ENCODE data around the gene PRSS3.

DNA sequence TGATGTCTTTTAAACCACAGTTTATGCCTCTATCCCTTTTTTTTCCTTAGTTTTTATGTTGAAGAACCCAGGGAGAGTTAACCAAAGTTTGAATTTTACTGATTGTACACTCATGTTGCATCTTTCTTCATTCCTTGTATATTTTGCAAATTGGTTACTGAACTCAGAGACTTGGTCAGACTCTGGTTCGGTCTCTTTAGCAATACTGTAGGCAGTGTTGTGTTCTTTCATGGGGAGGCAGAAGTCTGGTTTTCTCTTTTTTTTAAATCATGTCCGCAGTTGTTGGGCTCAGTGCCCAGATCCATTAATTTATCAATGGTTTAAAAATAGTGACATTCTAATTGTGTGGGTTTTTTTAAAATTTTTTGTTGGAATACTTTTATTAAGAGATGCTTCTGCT, 45.0 kb downstream of the PRSS3 start:
- TF ChIP-seq POLR2AphosphoS5 (IDR thresholded peaks at IDR 0.05; ENCODE audit: low read depth, low read length), result no peak
- TF ChIP-seq TAF1 (IDR thresholded peaks at IDR 0.05; ENCODE audit: low read depth, low read length), result no peak

Measured in GM12891 (cell line).